NAMALWA (cell line): ENCODE measurements around the gene TMEM178B.
"Not testable (repeated sequence)": the region's sequence is repeated elsewhere in the genome, so short reads cannot be mapped to it uniquely, and the experiment has no call there.

ENCODE experiments used
- DNase-seq: peaks from one replicate; pipeline ENCODE4 v3.0.0-alpha.2; 2015; ENCODE audit warnings: low spot score

TMEM178B gene

DNA sequence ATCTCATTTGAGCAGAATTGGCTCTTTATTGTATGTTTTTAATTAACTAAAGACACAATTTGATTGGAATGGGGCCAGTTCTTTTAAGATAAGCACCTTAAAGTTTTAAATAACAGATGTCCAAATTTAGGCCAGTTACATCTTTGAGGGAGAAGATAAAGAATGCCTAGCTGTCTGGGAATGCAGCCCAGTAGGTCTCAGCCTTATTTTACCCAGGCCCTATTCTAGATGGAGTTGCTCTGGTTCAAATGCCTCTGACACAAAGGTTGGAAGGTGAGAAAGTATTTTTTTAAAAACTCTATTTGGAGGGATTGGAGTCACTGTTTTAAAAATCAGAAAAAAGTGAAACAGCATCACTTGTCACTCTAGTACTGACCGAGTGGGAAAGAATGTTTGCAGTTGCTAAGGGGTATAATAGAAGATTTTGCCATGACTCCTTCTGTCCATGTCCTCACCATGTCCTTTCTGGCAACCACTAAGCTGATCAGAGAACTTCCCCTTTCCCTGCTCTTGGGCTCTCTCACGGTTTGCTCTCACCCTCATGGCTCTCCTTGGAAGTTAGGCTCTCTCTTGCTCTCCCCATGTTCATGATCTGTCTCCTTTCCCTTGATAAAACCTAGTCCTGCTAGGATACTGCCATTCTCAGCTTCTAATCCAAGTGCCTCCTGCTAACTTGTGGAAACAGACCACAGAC lies 239.1 kb downstream of the TMEM178B start:
- no peak for DNase-seq

DNA sequence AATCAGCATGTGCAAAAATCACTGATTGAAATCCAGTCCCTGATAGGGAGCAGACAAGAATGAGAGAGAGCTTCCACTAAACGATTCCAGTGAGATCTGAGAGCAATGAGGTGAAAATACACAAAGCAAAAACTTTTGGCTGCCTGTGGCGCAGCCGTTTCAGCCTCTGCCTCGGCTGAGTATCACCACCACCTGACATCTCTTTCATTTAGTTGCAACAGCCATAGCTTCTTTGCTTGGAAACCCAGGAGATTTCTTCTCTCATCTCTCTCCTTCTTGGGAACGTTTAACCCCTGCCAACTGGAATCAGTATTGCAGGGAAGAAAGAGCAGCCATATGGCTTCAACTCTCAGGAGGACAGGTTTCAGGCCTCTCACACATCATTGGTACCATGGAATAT lies 240.0 kb downstream of the TMEM178B start:
- DNase-seq = no peak

- no peak for DNase-seq
These were observed 243.2 kb downstream of the TMEM178B start for GRCh38 chr7:141317033-141317585.

GRCh38 chr7:141320287-141320686 lies 246.4 kb downstream of the TMEM178B start:
- no peak for DNase-seq

- no peak for DNase-seq
These were observed 248.5 kb downstream of the TMEM178B start for GRCh38 chr7:141322383-141322782.

- no peak for DNase-seq
These were observed 250.0 kb downstream of the TMEM178B start for GRCh38 chr7:141323826-141324225.

DNA sequence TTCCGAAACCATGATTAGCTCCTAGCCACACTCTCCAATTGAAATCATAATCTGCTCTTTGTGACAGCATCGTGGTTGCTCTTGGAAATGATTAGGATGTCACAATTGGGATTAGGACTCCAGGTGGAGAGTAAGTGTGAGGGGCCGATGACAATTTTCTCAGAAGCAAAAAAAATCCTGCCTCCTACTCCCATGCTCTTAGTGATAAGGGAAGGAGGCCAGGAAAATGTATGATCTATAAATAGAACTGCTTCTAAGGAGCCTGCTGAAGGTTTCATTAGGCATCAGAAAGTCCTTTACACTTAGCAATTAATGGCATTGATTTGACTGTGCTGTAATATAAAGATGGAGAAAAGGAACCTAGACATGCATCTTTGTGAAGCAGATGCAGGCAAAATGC lies 251.0 kb downstream of the TMEM178B start:
- DNase-seq = no peak

DNA sequence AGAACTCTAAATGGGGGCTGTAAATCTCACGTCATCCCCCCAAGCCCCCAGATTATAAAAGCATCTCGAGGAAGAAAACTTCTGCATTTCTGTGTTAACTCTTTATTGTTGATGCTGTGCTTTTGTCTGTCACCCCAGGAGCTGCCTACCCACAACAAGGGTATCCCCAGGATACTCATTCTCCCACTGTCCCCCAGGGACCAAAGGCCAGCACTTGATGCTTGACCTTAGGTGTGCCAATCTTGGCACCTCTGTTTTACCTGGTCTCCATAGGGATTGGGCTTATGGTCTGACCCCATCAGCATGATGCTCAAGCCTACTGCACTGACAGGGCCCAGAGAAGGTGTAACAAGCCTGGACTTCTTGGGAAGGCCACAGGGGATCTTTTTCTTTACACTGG lies 251.4 kb downstream of the TMEM178B start:
- no peak for DNase-seq

DNA sequence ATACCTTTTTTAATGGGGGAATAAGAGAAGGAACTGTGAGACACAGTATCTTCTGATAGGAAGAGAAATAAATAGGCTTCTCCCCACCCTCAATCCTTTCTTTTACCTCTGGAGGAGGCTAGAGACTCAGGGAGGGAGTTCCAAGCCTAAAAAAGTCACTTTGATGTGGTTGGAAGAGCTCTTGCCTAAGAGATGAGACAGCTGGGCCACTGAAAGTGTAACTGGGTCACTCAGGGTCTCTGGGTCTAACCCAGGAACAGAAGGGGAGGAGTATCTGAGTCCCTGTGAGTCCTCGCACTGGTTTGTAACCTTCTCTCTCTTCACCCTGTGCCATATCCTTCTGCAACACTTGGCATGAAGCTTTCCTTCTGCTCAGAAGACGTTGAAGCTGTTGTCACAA lies 254.4 kb downstream of the TMEM178B start:
- DNase-seq = no peak

DNA sequence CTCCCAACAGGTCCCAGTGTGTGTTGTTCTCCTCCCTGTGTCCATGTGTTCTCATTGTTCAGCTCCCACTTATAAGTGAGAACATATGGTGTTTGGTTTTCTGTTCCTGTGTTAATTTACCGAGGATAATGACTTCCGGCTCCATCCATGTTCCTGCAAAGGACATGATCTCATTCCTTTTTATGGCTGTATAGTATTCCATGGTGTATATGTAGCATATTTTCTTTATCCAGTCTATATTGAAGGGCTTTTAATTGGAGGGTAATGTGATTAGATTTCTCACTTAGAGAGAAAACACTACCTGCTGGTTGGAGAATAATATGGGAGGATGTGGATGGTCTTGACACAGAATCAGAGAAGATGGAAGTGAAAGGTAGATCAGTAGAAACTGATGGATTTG lies 256.4 kb downstream of the TMEM178B start:
- DNase-seq = not testable (repeated sequence)

DNA sequence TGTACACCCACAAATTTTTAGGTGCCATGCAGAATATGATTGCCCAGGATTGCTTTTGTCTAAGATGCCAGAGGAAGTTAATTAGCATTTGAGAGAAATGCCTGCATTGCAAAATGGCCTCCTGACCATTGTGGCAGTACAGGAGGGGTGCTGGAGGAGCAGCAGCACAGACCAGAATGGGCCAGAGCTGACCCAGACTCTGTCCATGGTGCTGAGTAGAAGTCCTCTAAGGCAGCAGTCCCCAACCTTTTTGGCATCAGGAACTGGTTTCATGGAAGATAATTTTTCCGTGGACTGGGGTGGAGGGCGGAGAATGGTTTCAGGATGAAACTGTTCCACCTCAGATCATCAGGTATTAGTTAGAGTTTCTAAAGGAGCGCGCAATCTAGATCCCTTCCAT lies 259.6 kb downstream of the TMEM178B start:
- DNase-seq = no peak

GRCh38 chr7:141335164-141335563 lies 261.3 kb downstream of the TMEM178B start:
- DNase-seq = peak; percentile 9

DNA sequence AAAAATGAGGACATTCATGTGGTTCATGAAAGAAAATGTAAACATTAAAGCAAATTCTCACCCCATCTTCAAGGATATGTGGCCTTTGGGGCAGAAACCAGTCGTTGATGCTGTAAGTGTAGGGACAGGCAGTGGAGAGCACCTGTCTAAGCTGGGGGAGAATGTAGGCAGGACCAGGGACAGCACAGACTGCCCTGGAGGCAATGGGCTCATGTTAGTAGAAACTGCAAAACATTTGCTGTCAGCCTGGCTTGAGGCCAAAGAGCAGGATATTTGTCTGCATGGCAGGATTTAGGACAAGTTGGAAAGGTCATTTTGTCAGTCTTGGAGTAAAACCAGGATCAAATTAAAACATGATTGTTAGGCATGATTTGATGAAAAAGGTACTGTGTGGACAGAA lies 265.7 kb downstream of the TMEM178B start:
- no peak for DNase-seq

GRCh38 chr7:141340991-141341390 lies 267.1 kb downstream of the TMEM178B start:
- DNase-seq = no peak

GRCh38 chr7:141342621-141343408 lies 269.0 kb downstream of the TMEM178B start:
- no peak for DNase-seq

DNA sequence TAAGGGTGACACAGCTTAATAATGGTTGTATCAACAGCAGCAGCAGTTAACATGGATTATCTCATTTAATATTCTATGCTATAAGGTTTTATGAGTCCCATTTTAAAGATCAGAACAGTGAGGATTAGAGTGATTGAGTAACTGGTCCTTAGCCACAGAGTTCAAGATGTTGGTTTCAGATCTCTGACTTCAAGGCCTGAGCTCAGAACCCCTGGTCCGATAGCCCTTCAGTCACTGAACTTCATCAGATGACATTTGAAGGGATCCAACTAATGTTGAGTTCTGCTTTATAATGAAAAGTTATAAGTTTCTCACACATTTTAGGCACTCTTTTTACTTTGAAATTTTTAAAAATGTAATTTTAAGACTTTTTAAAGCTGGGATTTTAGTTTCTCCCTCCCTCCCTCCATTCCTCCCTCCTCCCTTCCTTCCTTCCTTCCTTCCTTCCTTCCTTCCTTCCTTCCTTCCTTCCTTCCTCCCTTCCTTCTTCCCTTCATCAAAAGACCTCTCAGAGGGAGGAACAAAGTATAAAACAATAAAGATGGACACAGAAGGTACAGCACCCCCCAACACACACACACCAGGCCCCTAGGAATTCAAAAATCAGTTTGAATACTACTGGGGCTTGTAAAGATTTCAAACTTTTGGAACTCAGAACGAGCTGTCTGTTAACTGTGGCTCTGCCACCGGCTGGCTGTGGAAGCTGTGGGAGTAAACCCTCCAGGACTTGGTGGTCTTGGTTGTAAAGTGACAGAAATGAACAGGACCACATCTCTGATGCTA lies 270.5 kb downstream of the TMEM178B start:
- no peak for DNase-seq

DNA sequence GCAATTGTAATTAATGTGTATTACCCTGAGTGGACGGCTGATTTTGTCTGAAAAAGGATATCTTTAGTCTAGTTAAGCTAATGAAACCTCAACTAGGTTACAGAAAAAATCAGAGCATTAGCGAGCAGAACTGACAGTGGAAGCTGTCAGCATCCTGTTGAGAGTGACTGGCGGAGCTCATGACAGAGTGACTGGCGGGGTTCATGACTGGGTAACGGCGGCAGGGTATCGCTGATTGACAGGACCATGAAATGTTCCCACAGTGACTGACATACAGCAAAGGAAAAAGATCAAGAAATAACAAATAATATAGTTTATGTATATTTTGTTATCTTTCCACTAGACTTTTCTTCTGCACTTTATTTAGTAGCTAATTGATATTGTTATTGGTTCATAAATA lies 274.9 kb downstream of the TMEM178B start:
- DNase-seq = no peak

DNA sequence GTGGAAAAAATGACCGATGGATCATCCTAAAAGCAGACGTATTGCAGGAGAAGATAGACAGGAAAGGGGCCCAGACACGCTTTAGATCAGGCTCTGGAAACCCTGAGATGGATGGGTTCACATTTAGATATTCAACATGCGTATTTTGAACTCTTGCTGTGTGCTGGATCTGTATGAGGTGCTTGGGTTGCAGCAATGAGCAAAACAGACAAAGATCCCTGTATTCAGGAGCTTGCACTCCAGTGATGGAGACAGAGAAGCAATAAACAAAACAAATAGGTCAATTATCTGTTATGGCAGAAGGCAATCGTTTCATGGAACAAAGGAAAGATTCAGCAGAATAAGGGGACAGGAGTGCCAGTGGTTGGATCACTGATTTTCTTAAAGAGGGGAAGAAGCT lies 275.5 kb downstream of the TMEM178B start:
- DNase-seq = no peak

DNA sequence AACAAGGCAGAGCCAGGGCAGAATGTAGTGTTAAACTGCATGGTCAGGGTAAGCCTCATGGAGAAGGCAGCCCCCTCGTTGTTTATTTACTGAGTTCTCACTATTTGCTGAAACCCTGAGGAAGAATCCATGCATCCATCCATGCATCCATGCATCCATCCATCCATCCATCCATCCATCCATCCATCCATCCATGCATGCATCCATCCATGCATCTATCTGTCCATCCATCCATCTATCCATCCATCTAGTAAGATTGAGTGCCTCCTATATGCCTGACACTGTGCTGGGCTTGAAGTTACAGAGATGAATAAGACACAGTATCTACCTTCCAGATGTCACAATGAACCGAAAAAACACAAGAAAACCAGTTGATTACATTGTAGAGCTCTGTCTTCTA lies 275.9 kb downstream of the TMEM178B start:
- DNase-seq = no peak

DNA sequence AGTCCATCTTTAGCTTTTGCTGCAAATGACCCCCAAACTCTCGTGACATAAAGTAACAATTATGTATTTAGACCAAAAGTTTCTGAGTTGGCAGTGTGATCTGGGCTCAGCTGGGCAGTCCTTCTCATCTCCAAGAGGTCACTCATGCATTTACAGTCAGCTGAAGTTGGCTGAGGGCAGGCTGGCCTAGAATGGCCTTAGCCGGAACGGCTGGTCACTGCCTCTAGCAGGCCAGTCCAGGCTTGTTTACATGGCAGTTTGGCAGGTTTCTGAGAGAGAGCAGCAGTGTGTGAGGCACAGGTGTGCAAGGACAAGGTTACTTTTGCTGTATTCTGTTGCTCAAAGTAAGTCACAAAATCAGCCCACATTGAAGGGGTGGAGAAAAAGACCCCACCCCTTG lies 277.3 kb downstream of the TMEM178B start:
- no peak for DNase-seq

- no peak for DNase-seq
These were observed 279.1 kb downstream of the TMEM178B start for GRCh38 chr7:141352955-141353354.

DNA sequence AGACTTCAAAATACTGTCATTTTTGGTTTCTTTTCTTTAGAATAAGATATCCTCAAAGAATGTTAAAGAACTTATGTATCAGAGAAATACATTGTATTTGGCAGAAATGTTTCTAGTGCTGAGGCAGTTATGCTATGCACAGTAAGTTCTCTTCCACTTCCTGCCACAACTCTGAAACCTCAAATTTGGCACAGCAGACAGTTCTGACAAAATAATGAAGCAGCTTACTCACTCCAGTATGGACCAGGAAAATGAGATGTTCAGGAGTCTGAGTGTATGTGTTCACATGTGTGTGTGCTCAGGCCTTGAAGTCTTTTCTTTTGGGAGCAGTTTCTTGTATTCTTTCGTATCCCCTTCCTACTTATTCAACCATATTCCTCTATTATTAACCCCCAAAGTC lies 280.4 kb downstream of the TMEM178B start:
- no peak for DNase-seq

GRCh38 chr7:141355032-141355431 lies 281.2 kb downstream of the TMEM178B start:
- DNase-seq = no peak
